Suprapubic skin (tissue), 4 donors: Measurements from ENCODE around the gene COL15A1. TPM values are rescaled to one million over a fixed set of nuclear protein-coding genes. Genes with fewer than 3 reads are reported as not detected.

ENCODE experiments used
- DNase-seq, 2 donors: peaks; one replicate each; pipeline ENCODE4 v3.0.0-alpha.2; 2019; ENCODE audit warnings: low spot score in 2 of 2
- H3K27ac ChIP-seq: fragments of 200-600 bp; sonication (generic); one replicate; pipeline ENCODE4 v1.5.1; 2019
- H3K27me3 ChIP-seq: fragments of 200-600 bp; sonication (generic); one replicate; pipeline ENCODE4 v1.5.1; 2019
- H3K36me3 ChIP-seq: fragments of 200-600 bp; sonication (generic); one replicate; pipeline ENCODE4 v1.5.1; 2019
- H3K4me1 ChIP-seq: fragments of 200-600 bp; sonication (generic); one replicate; pipeline ENCODE4 v1.5.1; 2019
- H3K4me3 ChIP-seq: fragments of 200-600 bp; sonication (generic); one replicate; pipeline ENCODE4 v1.5.1; 2019; ENCODE audit warnings: mild to moderate bottlenecking
- H3K9me3 ChIP-seq: fragments of 200-600 bp; sonication (generic); one replicate; pipeline ENCODE4 v1.5.1; 2019
- CTCF ChIP-seq, 2 donors: fragments of 200-600 bp in 1 of 2; fragments of 450-650 bp in 1 of 2; sonication (generic) in 1 of 2; IDR thresholded peaks; one replicate each; pipeline ENCODE4 v1.5.1; 2016 to 2019; ENCODE audit warnings: antibody characterized with exemption in 2 of 2, mild to moderate bottlenecking in 1 of 2, moderate library complexity in 1 of 2
- EP300 ChIP-seq: sonication (generic); formaldehyde crosslinking; IDR thresholded peaks from one replicate; pipeline ENCODE4 v1.6.1; 2017; ENCODE audit warnings: antibody characterized with exemption
- POLR2A ChIP-seq, 2 donors: fragments of 450-650 bp; IDR thresholded peaks; one replicate each; pipeline ENCODE4 v1.6.1; 2017; ENCODE audit warnings: antibody characterized with exemption in 2 of 2, mild to moderate bottlenecking in 2 of 2, moderate library complexity in 2 of 2
- POLR2AphosphoS5 ChIP-seq, 3 donors: sonication (generic); formaldehyde crosslinking; IDR thresholded peaks; one replicate each; pipeline ENCODE4 v1.6.1; 2017; ENCODE audit warnings: antibody characterized with exemption in 3 of 3
- WGBS: methylation state at CpG from one replicate; pipeline ENCODE4 v1.1.5; 2018; 5-methylcytosine and 5-hydroxymethylcytosine counted together
- total RNA-seq, 4 donors: library from RNA; depleted of rRNA; stranded (reverse); fragments of >200 nt; gene quantifications; one replicate each; pipeline ENCODE4 v1.1.0, GENCODE V29; 2016

The COL15A1 gene
- total RNA-seq, 4 donors from 2014 or later: 8.0 to 15.0 (median 9.3) TPM

DNA sequence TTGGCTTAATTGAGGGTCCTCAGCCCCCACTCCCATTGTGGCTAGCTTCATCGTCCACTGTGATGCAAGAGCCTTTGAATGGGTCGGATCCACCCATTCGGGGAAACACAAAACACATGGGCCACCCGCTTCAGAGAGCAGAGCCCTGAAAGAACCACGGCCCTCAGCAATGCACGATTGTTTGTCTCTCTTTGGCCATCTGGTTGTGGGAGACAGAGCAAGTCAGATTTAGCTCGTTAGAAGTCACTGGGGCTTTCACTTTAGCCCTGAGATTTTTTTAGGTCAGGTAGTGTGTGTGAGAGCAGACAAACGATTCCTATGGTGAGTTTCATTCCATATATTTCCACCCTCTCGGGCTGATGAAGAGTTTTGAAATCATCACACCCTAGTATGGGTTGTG is 12.9 kb upstream of the COL15A1 start:
- peak in 1 of 2 donors; percentile 37 for DNase-seq
- Histone ChIP-seq H3K36me3 (no peaks in the 10 kb centered on the region), H3K27ac (no peak overlapping the region), H3K9me3 (no peaks in the 10 kb centered on the region), H3K27me3 (peaks cover 2% of the 10 kb centered on the region), H3K4me1 (no peaks in the 10 kb centered on the region), H3K4me3 (no peak overlapping the region)
- no peak for TF ChIP-seq POLR2AphosphoS5 (IDR thresholded peaks at IDR 0.05)
- TF ChIP-seq EP300: no peak
- no peak for TF ChIP-seq POLR2A (IDR thresholded peaks at IDR 0.05)
- TF ChIP-seq CTCF (IDR thresholded peaks at IDR 0.05): no peak
- WGBS: 90% methylated on average over 9 of the region's 9 CpGs

- peak in 1 of 2 donors; percentile 44 for DNase-seq
- Histone ChIP-seq H3K36me3 (no peaks in the 10 kb centered on the region), H3K4me3 (no peak overlapping the region), H3K27me3 (peaks cover 6% of the 10 kb centered on the region), H3K4me1 (no peaks in the 10 kb centered on the region), H3K27ac (no peak overlapping the region), H3K9me3 (no peaks in the 10 kb centered on the region)
- 86% methylated on average over 8 of the region's 8 CpGs for WGBS
- TF ChIP-seq POLR2AphosphoS5 (IDR thresholded peaks at IDR 0.05) (no peak), EP300 (no peak), CTCF (IDR thresholded peaks at IDR 0.05) (no peak)
These were observed 11.9 kb upstream of the COL15A1 start for GRCh38 chr9:98931600-98932389.

DNA sequence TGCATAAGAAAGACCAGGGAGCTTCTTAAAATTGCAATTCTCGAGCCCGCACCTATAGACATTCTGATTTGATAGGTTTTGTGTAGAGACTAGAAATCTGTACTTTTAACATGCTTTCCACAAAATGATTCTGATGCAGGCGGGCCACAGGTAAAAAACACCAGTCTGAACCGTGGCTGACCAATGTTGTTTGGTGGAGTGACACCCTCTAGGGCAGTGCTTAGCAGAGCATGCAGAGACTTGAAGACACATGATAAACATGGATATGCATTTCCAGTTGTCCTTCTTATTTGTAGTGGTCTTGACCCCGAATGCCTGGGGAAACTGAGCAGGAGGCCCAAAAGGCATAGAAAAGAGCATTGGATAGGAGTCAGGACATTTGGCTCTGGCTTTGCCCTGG is 10.5 kb upstream of the COL15A1 start:
- WGBS: 94% methylated on average over 5 of the region's 5 CpGs
- Histone ChIP-seq H3K36me3 (no peaks in the 10 kb centered on the region), H3K4me1 (no peaks in the 10 kb centered on the region), H3K27ac (no peak overlapping the region), H3K27me3 (peaks cover 11% of the 10 kb centered on the region), H3K4me3 (no peak overlapping the region), H3K9me3 (no peaks in the 10 kb centered on the region)
- TF ChIP-seq POLR2A (IDR thresholded peaks at IDR 0.05): no peak
- no peak for TF ChIP-seq CTCF (IDR thresholded peaks at IDR 0.05)
- TF ChIP-seq POLR2AphosphoS5 (IDR thresholded peaks at IDR 0.05): no peak
- TF ChIP-seq EP300: no peak
- no peak for DNase-seq

GRCh38 chr9:98933890-98934289 is 9.8 kb upstream of the COL15A1 start:
- 93% methylated on average over 2 of the region's 2 CpGs for WGBS
- Histone ChIP-seq H3K4me1 (no peaks in the 10 kb centered on the region), H3K9me3 (no peaks in the 10 kb centered on the region), H3K27ac (no peak overlapping the region), H3K4me3 (no peak overlapping the region), H3K36me3 (no peaks in the 10 kb centered on the region), H3K27me3 (peaks cover 11% of the 10 kb centered on the region)
- no peak for DNase-seq
- TF ChIP-seq POLR2A (IDR thresholded peaks at IDR 0.05) (no peak), EP300 (no peak)

- 44% methylated on average over 3 of the region's 3 CpGs for WGBS
- Histone ChIP-seq H3K27ac (no peak overlapping the region), H3K27me3 (peaks cover 11% of the 10 kb centered on the region), H3K4me1 (no peaks in the 10 kb centered on the region), H3K4me3 (no peak overlapping the region), H3K9me3 (no peaks in the 10 kb centered on the region), H3K36me3 (no peaks in the 10 kb centered on the region)
- peak in 1 of 2 donors; percentile 6 for DNase-seq
- no peak for TF ChIP-seq POLR2A (IDR thresholded peaks at IDR 0.05)
- no peak for TF ChIP-seq EP300
- TF ChIP-seq POLR2AphosphoS5 (IDR thresholded peaks at IDR 0.05): no peak
- no peak for TF ChIP-seq CTCF (IDR thresholded peaks at IDR 0.05)
These were observed 8.6 kb upstream of the COL15A1 start for GRCh38 chr9:98935071-98935505.
